ENCODE results near the gene GABRB2.

GABRB2 gene

GRCh38 chr5:161467703-161468102 is 78.8 kb downstream of the GABRB2 start:
- DNase-seq = no peak

GRCh38 chr5:161460741-161461140 is 85.8 kb downstream of the GABRB2 start:
- no peak for DNase-seq

- DNase-seq = no peak
Measured at GRCh38 chr5:161446655-161447054, 99.9 kb downstream of the GABRB2 start.

- DNase-seq = no peak
Measured at GRCh38 chr5:161442471-161442870, 104.1 kb downstream of the GABRB2 start.

- no peak for DNase-seq
Measured at GRCh38 chr5:161432798-161433197, 113.7 kb downstream of the GABRB2 start.

- no peak for DNase-seq
Measured at GRCh38 chr5:161431963-161432362, 114.6 kb downstream of the GABRB2 start.

GRCh38 chr5:161421067-161421466 is 125.5 kb downstream of the GABRB2 start:
- no peak for DNase-seq

GRCh38 chr5:161420521-161420920 is 126.0 kb downstream of the GABRB2 start:
- DNase-seq = no peak

GRCh38 chr5:161414896-161415295 is 131.6 kb downstream of the GABRB2 start:
- no peak for DNase-seq

- DNase-seq = no peak
Measured at GRCh38 chr5:161414037-161414436, 132.5 kb downstream of the GABRB2 start.

- DNase-seq = no peak
Measured at GRCh38 chr5:161412792-161413191, 133.7 kb downstream of the GABRB2 start.

GRCh38 chr5:161411156-161411555 is 135.4 kb downstream of the GABRB2 start:
- DNase-seq = no peak

GRCh38 chr5:161410640-161411039 is 135.9 kb downstream of the GABRB2 start:
- DNase-seq = no peak

GRCh38 chr5:161409471-161409870 is 137.1 kb downstream of the GABRB2 start:
- DNase-seq = no peak

GRCh38 chr5:161406880-161407279 is 139.6 kb downstream of the GABRB2 start:
- DNase-seq = no peak

GRCh38 chr5:161403996-161404395 is 142.5 kb downstream of the GABRB2 start:
- no peak for DNase-seq

- no peak for DNase-seq
Measured at GRCh38 chr5:161403121-161403520, 143.4 kb downstream of the GABRB2 start.

GRCh38 chr5:161400583-161400982 is 145.9 kb downstream of the GABRB2 start:
- DNase-seq = no peak

GRCh38 chr5:161399996-161400562 is 146.4 kb downstream of the GABRB2 start:
- no peak for DNase-seq

GRCh38 chr5:161397448-161397847 is 149.1 kb downstream of the GABRB2 start:
- DNase-seq = no peak

GRCh38 chr5:161396171-161396570 is 150.4 kb downstream of the GABRB2 start:
- DNase-seq = no peak

GRCh38 chr5:161391724-161392123 is 154.8 kb downstream of the GABRB2 start:
- no peak for DNase-seq

GRCh38 chr5:161391016-161391415 is 155.5 kb downstream of the GABRB2 start:
- DNase-seq = no peak

- DNase-seq = no peak
Measured at GRCh38 chr5:161387121-161387520, 159.4 kb downstream of the GABRB2 start.

- no peak for DNase-seq
Measured at GRCh38 chr5:161385027-161385426, 161.5 kb downstream of the GABRB2 start.

- no peak for DNase-seq
Measured at GRCh38 chr5:161382685-161383084, 163.8 kb downstream of the GABRB2 start.
